Activated CD8-positive, alpha-beta memory T cell treated with anti-CD3 and anti-CD28 coated beads, Interleukin-2, amount 50 U/mL, for 48 hours (primary cell): ENCODE results near the gene OSBPL7.

ENCODE experiments used
- DNase-seq: peaks from one replicate; pipeline ENCODE4 v3.0.0-alpha.2; 2020

OSBPL7 gene

GRCh38 chr17:47821424-47822391, at the start of gene OSBPL7:
OSBPL7 (minus strand) TSS chr17:47821794; CDS start chr17:47820278, 1,516 bp downstream.
- peak; percentile 86 for DNase-seq

GRCh38 chr17:47871048-47871447, 49.5 kb upstream of the OSBPL7 start:
- DNase-seq: no peak

- no peak for DNase-seq
Measured at GRCh38 chr17:47870056-47870455, 48.5 kb upstream of the OSBPL7 start.

- DNase-seq: no peak
Measured at GRCh38 chr17:47869114-47869513, 47.5 kb upstream of the OSBPL7 start.

- no peak for DNase-seq
Measured at GRCh38 chr17:47867813-47868533, 46.4 kb upstream of the OSBPL7 start.

- DNase-seq: no peak
Measured at GRCh38 chr17:47866941-47867340, 45.3 kb upstream of the OSBPL7 start.

GRCh38 chr17:47864791-47865216, 43.2 kb upstream of the OSBPL7 start:
- no peak for DNase-seq

- DNase-seq: no peak
Measured at GRCh38 chr17:47862621-47863440, 41.2 kb upstream of the OSBPL7 start.

- no peak for DNase-seq
Measured at GRCh38 chr17:47860386-47860785, 38.8 kb upstream of the OSBPL7 start.

GRCh38 chr17:47857551-47858455, 36.2 kb upstream of the OSBPL7 start:
- no peak for DNase-seq

- DNase-seq: no peak
Measured at GRCh38 chr17:47856830-47857229, 35.2 kb upstream of the OSBPL7 start.

- no peak for DNase-seq
Measured at GRCh38 chr17:47855737-47856136, 34.1 kb upstream of the OSBPL7 start.

GRCh38 chr17:47853616-47854015, 32.0 kb upstream of the OSBPL7 start:
- no peak for DNase-seq

GRCh38 chr17:47852113-47852949, 30.7 kb upstream of the OSBPL7 start:
- no peak for DNase-seq

GRCh38 chr17:47851764-47852112, 30.1 kb upstream of the OSBPL7 start:
- no peak for DNase-seq

GRCh38 chr17:47850692-47851573, 29.3 kb upstream of the OSBPL7 start, which contains the start of gene SP6:
SP6 (minus strand) TSS chr17:47851163; CDS start chr17:47848429, 2,734 bp downstream.
- DNase-seq: peak; percentile 77

GRCh38 chr17:47850373-47850691, 28.7 kb upstream of the OSBPL7 start:
- no peak for DNase-seq

- no peak for DNase-seq
Measured at GRCh38 chr17:47848198-47848513, 26.6 kb upstream of the OSBPL7 start.

GRCh38 chr17:47847341-47848197, 26.0 kb upstream of the OSBPL7 start:
- no peak for DNase-seq
